ENCODE results near the gene SMIM29. TPM values are rescaled to one million over a fixed set of nuclear protein-coding genes. Genes with fewer than 3 reads are reported as not detected.

Gene SMIM29
- total RNA-seq, 1 experiment from 2014 or later: 24.0 TPM

- H3K27me3 ChIP-seq (replicated peaks; ENCODE audit: insufficient read depth, low read depth, low read length, poor library complexity): no peaks in the 10 kb centered on the region
- CTCF ChIA-PET: interaction anchor here (0.5 to 1.1 kb wide), 7 partner anchors 24 to 870 kb away, joined by 3 to 13 read pairs (median 4); no protein-coding TSS in a partner anchor
- peak; percentile 81 for DNase-seq (ENCODE audit: low spot score)
- no TSS peak for BruUV-seq (replicated peaks)
- POLR2A ChIA-PET (ENCODE audit: low non-redundant PET): interaction anchor here (0.7 kb wide), 1 partner anchor 172 kb away, joined by 3 read pairs; no protein-coding TSS in a partner anchor
- TF ChIP-seq EZH2 (IDR thresholded peaks at IDR 0.05; ENCODE audit: borderline replicate concordance, low read depth, low read length, poor library complexity, severe bottlenecking): no peak
- TF ChIP-seq CTCF (conservative IDR thresholded peaks at IDR 0.05; ENCODE audit: low read depth, low read length): peak; percentile 56
- H3K4me3 ChIP-seq (ENCODE audit: low read depth, low read length, poor library complexity, severe bottlenecking): no peak overlapping the region
- no peaks in the 10 kb centered on the region for H3K9me3 ChIP-seq (ENCODE audit: low read depth, low read length, poor library complexity, severe bottlenecking)
- peaks cover 20% of the 10 kb centered on the region for H3K4me1 ChIP-seq (ENCODE audit: insufficient read depth, low read length, poor library complexity, severe bottlenecking)
- H3K27ac ChIP-seq (ENCODE audit: low read depth, low read length, poor library complexity, severe bottlenecking): peak overlapping the region; percentile 80
- peaks cover 13% of the 10 kb centered on the region for H3K36me3 ChIP-seq (ENCODE audit: insufficient read depth, low read length, poor library complexity, severe bottlenecking)
- intact Hi-C loops (cut with micrococcal nuclease; ENCODE audit: unreplicated experiment): no loop called here
Observed at GRCh38 chr6:34243901-34244884, 4.6 kb downstream of the SMIM29 start.

GRCh38 chr6:34243131-34243771, 5.6 kb downstream of the SMIM29 start:
- H3K36me3 ChIP-seq (ENCODE audit: insufficient read depth, low read length, poor library complexity, severe bottlenecking): peaks cover 13% of the 10 kb centered on the region
- H3K4me1 ChIP-seq (ENCODE audit: insufficient read depth, low read length, poor library complexity, severe bottlenecking): peaks cover 27% of the 10 kb centered on the region
- no TSS peak for BruUV-seq (replicated peaks)
- H3K9me3 ChIP-seq (ENCODE audit: low read depth, low read length, poor library complexity, severe bottlenecking): no peaks in the 10 kb centered on the region
- ChIA-PET POLR2A (ENCODE audit: low non-redundant PET) (interaction anchor here (0.7 kb wide), 1 partner anchor 173 kb away, joined by 3 read pairs; no protein-coding TSS in a partner anchor), CTCF (interaction anchor here (0.6 to 1.1 kb wide), 5 partner anchors 25 to 723 kb away, joined by 3 to 13 read pairs (median 4); no protein-coding TSS in a partner anchor)
- peak overlapping the region; percentile 80 for H3K27ac ChIP-seq (ENCODE audit: low read depth, low read length, poor library complexity, severe bottlenecking)
- intact Hi-C loops (cut with micrococcal nuclease; ENCODE audit: unreplicated experiment): no loop called here
- DNase-seq (ENCODE audit: low spot score): no peak
- TF ChIP-seq CTCF (conservative IDR thresholded peaks at IDR 0.05; ENCODE audit: low read depth, low read length) (no peak), EZH2 (IDR thresholded peaks at IDR 0.05; ENCODE audit: borderline replicate concordance, low read depth, low read length, poor library complexity, severe bottlenecking) (no peak)
- no peak overlapping the region for H3K4me3 ChIP-seq (ENCODE audit: low read depth, low read length, poor library complexity, severe bottlenecking)
- no peaks in the 10 kb centered on the region for H3K27me3 ChIP-seq (replicated peaks; ENCODE audit: insufficient read depth, low read depth, low read length, poor library complexity)

GRCh38 chr6:34242252-34243130, 6.3 kb downstream of the SMIM29 start:
- Histone ChIP-seq H3K4me1 (ENCODE audit: insufficient read depth, low read length, poor library complexity, severe bottlenecking) (peaks cover 24% of the 10 kb centered on the region), H3K9me3 (ENCODE audit: low read depth, low read length, poor library complexity, severe bottlenecking) (no peaks in the 10 kb centered on the region), H3K4me3 (ENCODE audit: low read depth, low read length, poor library complexity, severe bottlenecking) (no peak overlapping the region), H3K27ac (ENCODE audit: low read depth, low read length, poor library complexity, severe bottlenecking) (no peak overlapping the region), H3K27me3 (replicated peaks; ENCODE audit: insufficient read depth, low read depth, low read length, poor library complexity) (no peaks in the 10 kb centered on the region), H3K36me3 (ENCODE audit: insufficient read depth, low read length, poor library complexity, severe bottlenecking) (peaks cover 13% of the 10 kb centered on the region)
- intact Hi-C loops (cut with micrococcal nuclease; ENCODE audit: unreplicated experiment): no loop called here
- no TSS peak for BruUV-seq (replicated peaks)
- DNase-seq (ENCODE audit: low spot score): no peak
- ChIA-PET CTCF (no interaction called here), POLR2A (ENCODE audit: low non-redundant PET) (no interaction called here)
- TF ChIP-seq EZH2 (IDR thresholded peaks at IDR 0.05; ENCODE audit: borderline replicate concordance, low read depth, low read length, poor library complexity, severe bottlenecking): no peak
- no peak for TF ChIP-seq CTCF (conservative IDR thresholded peaks at IDR 0.05; ENCODE audit: low read depth, low read length)
